SH-SY5Y (cell line): Measurements from ENCODE around the gene CAMTA1.

Experiments
- GATA2 ChIP-seq: IDR thresholded peaks from 2 replicates; pipeline ENCODE4 v1.6.1; 2011; ENCODE audit warnings: mild to moderate bottlenecking, low read depth, low read length
- GATA3 ChIP-seq: IDR thresholded peaks from 2 replicates; pipeline ENCODE4 v1.6.1; 2011; ENCODE audit warnings: low read depth, mild to moderate bottlenecking, low read length, moderate library complexity

DNA sequence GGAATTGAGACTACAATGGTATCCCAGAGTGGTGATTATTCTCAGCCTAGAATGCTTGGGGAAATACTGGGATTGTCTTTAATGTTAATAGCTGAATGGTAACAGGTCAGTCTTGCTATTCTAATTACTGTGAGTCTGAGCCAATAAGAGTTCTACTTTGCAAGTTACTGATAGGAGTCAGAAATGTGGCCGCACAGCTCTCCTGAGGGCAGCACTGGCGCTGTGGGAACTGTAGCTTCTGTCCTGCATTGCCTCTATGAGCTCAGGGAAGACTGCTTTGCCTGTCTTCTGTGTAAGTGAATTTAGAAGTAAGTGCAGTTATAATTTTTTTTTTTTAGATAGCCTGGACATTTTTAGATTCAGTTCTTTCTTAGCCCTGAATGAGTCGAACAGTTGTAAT, 975.8 kb downstream of the CAMTA1 start:
- TF ChIP-seq GATA2 = no peak
- TF ChIP-seq GATA3 = no peak
